ENCODE results near the gene RCOR1.

GRCh38 chr14:102620413-102620812 is 28.0 kb downstream of the RCOR1 start:
- no peak for TF ChIP-seq CTCF (IDR thresholded peaks at IDR 0.05)
- no peak for TF ChIP-seq EP300 (IDR thresholded peaks at IDR 0.05)

Measured in ovary (tissue), 3 donors.